ENCODE data around the gene KCNAB1.

DNA sequence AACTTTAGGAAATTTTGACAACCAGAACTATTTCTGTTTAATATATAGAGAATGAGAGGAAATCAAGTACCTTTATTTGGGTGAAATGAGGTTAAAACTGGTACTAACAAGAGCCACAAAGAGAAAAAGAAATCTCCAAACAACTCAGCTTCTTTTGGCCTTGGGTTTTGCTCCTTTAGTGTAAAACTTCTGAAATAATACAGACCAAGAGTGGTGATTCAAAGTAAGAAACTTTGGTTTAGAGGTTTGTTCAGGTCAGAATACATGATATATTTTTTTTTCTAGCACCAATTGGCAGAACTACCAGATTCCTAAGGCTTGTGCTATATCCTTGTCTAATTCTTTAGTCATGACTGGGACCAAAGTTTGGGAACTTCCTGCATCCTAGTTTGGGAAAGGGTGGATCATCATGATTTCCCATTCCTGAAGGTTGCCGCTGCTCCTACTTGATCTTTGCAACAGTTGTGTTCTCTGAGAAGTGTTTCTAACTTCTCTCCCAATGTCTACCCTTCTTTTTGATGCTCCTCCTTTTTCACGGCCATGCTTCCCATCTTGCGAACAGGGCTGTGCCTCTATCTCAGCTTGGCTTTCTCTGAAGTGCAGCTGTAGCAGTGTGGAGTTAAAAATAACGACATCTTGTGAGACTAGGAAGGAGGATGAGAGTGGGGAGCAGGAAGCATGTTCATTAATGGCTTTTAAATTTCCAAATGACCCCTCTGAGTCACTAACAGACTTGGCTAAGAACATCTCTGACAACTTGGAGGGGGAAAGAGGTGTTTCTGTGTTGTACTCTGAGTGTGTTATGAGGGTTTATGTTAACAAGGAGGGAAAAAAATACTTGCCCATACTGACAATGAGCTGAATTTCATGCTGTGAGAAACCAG, 87.7 kb downstream of the KCNAB1 start:
- TF ChIP-seq CTCF (optimal IDR thresholded peaks at IDR 0.05 in 1 of 3, IDR thresholded peaks at IDR 0.05 in 1 of 3, conservative IDR thresholded peaks at IDR 0.05 in 1 of 3; ENCODE audit: extremely low read depth in 1 of 3, insufficient read depth in 2 of 3, low read length in 3 of 3) = no peak
- no peak for TF ChIP-seq EZH2 (IDR thresholded peaks at IDR 0.05; ENCODE audit: low read length)

Data from keratinocyte (primary cell).